NCI-H2227 treated with DMSO at 0.1 percent for 48 hours (cell line): ENCODE data around the gene AP2A1.

Experiments used
- DNase-seq: peaks from one replicate; lab custom pipeline; 2025; lab: John Stamatoyannopoulos, UW

AP2A1 gene

DNA sequence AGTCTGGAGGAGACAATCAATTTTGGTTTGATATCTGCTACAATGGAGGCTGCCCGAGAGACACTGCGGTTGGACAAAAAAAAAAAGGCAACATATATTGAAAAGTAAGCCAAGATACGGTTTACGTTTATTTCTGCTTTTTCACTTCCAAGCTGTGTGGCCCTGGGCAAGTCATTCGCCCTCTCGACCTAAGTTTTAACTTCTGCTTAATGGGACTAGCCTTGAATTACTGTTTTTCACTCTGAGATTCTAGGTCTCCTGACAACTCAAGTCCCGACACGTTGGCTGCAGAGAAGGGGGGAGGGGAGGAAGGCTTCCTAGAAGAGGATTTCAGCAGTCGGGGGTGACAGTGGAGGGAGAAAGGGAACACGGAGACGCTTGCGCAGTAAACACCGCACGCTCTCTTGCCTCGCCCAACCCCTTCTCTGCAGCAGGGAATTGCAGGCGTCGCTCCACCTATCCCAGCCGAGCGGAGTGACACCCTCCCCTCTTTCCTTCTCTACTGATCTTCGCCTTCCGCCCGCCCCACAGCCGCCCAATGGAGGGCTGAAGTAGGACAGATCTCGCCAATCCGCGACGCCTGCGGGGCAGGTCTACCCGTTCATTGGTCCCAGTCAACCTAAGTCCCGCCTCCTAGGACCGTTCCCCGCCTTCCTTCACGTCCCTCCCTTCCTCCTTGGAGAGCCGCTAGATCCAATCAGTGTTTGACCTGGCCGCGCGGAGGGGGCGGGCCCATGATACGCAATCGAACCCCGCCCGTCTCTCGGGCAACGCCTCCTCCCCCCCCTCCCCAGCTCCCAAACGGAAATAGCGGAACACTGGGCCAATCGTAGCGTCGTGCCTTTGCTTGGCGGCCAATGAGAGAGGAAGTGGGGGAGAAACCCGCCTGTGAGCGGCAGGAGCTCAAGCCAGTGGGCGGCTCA lies 533 bp upstream of the AP2A1 start:
- DNase-seq: peak; percentile 100

DNA sequence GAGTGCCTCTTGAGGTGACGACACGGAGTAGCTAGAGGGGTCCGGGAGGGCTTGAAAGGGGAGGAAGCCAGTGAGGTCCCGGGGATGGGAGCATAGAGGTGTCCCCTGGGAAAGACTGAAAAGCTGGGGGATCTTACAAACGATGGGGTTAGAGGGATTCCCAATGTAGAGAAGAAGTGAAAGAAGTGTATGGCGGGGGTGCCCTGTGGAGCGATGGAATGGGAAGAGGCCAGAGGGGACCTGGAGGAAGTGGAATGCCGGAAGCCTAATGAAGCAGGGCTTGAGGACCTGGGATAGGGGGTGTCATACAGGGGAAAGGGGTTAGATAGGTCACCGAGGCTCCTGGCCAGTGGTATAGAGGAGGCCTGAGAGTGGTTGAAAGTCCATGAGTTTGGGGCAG lies 580 bp downstream of the AP2A1 start:
- DNase-seq: no peak

DNA sequence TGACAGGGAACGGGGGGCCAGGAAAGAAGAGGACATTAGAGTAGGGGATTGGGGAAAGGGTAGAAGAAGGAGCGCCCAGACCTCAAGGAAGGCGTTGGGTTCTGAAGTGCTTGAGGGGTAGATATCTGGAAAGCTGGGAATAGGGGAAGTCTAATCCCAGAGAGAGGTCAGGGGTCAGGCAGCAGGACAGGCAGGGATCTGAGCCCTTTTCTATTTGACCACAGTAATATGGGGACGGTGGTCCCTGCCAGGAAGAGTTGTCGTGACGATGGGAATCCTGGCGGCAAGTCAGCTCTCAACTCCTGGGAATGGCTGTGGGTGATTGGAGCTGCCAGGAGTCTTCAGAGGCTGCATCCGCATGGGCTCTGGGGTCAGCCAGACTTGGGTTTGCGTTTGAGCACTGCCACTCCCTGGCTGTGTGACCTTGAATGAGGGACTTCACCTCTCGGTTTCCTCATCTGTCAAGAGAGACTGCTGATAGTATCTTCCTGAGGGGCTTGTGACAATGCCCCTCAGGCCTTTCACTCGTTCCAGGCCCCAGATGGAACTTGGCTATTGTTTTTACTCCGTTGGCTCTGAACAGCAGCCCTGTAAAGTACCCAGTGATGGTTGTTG lies 1.3 kb downstream of the AP2A1 start:
- DNase-seq: no peak

DNA sequence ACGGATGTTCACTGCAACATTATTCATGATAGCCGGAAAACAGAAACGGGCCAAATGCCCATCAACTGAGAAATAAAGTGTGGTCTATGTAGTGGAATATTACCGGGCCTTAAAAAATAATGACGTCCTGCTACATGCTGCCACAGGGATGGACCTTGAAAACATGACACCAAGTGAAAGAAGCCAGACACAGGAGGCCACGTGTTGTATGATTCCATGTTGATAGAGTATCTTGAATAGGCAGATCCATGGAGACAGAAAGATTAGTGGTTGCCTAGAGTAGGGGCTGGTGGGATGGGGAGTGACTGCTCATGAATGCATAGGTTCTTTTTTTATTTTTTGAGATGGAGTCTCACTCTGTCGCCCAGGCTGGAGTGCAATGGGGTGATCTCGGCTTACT lies 3.7 kb downstream of the AP2A1 start:
- no peak for DNase-seq

DNA sequence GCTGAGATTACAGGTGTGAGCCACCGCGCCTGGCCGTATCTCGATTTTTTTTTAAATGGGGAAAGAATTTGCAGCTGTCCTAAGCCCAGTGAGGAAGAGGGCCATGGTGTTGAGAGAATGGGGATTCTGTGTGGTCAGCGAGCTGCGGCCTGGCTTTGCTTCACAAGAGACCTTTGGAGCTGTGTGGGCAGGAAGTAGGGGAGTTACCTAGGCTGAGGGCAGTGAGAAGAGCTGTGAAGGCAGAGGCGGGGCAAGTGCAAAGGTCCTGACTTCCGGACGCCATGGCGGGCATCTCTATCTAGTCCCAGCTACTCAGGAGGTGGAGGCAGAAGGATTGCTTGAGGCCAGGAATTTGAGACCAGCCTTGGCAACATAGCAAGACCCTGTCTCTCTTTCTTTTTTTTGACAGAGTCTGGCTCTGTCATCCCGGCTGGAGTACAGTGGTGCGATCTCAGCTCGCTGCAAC lies 4.9 kb downstream of the AP2A1 start:
- DNase-seq: no peak

DNA sequence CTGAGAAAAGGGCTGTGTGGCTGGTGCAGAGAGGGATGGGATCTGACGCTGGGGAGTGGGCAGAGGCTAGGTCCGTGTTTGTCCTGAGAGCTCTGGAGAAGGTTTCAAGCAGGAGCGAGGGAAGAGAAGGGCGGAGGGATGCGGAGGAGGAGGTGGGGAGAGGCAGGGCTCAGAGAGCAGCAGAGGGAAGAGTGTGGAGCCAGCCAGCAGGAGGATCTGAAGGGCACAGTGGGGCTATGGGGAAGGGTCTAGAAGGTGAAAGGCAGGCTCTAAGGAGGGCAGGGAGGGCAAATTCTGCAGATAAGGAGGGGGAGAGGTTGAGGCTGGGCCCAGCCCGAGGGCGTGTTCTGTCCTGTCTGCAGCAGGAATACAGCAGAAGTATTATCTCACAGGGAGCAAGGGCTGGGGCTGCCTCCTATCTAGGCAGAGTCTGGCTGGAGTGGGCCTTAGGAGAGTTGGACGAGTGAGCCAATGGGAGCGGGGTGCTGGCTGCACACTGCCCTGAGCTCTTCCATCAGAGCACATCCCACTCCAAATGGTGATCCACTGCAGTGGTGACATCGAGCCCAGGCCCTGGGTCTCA lies 6.1 kb downstream of the AP2A1 start:
- DNase-seq: no peak

DNA sequence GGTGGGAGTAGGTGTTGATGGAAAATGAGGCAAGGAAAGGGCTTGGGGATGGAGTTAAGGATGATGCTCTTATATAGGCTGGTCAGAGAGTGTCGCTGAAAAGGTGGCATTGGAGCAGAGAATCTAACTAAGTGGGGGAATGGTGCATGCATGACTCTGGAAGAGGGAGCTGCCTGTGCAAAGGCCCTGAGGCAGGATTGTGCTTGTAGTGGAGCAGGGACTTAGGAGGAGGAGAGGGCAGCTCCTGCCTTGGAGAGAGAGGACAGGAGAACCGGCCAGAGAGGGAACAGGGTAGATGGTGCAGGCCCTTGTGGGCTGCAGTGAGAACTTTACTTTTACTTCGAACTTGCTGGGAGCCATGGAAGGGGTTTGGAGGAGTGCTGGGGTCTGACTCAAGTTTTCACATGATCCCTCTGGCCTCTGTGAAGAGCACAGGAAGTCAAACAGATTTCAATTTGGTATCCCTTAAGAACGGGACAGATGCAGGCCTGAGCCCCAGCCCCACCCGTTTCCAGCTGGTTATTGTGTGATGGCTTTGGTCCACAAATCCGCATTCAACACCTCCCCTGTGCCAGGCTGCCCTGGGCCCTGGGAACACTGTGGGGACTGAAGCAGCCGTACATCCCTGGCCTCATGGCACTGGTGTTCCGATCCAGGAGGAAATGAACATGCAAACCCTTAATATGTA lies 7.0 kb downstream of the AP2A1 start:
- no peak for DNase-seq

DNA sequence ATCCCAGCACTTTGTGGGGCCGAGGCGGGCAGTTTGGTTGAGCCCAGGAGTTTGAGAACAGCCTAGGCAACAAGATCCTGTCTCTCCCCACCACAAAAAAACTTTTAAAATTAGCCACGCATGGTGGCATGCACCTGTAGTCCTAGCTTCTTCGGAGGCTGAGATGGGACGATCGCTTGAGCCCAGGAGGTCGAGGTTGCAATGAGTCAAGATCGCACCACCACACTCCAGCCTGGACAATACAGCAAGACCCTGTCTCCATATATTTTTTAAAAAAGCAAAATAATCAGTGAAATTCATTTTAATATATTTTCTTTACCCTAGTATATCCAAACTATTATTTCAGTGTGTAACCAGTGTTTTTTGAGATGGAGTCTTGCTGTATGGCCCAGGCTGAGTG lies 8.2 kb downstream of the AP2A1 start:
- DNase-seq: no peak

DNA sequence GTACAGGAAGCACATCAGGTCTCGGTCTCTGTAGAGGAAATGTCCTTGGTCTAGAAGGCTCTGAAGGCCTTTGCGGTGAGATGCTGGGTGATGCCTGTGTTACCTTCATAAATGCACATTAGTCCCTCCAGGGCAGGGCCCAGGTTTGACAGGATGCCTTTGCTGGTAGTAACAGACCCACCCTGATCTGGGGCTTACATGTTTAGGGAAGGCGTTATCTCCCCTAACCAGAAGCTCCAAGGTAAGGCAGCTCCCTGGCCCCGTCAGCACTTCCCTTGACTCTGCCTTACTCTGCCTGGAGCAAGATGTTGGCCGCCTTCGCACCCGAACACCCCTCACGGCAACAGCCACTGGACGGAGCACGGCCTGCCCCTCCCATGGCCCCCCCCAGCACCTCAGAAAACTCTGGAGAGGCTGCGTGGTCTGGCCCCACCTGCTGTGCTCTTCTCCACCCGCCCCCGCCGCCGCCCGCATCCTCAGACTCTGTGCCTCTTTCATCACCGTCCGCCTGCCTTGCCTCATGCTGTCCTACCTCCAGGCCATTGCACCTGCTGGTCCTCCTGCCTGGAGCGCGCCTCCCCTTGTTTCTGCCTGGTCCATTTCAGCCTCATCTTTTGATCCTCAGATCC lies 9.1 kb downstream of the AP2A1 start:
- no peak for DNase-seq

DNA sequence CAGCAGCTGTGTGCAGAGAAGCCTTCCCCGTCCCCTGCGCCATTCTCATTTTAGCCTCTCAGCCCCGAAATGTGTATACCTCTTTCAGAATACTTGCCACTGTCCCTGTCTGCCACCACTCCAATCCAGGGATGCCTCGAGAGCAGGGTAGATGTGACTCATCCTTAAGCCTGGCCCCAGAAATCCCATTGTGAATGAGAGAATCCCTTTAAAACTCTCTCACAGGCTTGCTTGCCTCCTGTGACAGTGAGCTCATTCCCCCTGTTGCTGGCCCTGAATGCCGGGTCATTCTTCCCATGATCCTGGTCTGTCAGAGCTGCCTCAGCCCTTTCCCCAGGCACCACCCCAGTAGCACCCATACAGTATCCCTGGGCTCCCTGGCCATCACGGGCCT lies 9.6 kb downstream of the AP2A1 start:
- no peak for DNase-seq

DNA sequence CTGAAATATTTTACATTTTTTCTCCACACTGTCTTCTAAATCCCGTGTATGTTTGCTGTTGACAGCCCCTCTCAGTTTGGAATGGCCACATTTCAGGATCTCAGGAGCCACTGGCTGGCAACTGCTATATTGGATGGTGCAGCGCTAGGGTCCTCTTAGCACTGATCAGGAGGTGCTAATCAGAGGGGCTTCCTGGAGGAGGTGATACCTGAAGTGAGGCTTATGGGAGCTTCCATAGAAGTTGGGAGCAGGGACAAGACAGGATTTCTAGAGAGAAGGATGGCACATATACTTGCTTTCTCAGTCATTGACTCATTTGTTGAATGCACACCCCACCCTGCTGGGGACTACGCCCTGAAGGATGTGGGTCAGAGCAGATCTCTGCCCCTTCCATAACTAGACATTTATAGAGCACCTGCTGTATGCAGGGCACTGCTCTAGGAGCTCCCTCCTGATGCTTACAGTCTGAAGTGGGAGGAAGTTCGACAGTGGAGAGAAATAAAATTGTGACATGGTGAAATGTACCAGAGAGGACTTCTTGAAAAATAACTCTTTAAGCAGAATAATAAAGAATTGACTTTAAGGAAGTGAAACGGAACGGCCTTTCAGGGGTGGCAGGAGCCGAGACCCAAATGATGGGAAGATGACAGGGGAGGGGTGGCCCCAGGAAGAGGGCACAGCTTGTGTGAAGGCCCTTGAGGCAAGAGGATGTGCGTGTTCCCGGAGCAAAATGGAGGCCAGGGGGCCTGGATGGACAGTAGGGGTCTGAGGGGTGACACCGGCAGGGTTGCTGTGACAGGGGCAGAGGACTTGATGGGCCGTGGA lies 13.1 kb downstream of the AP2A1 start:
- no peak for DNase-seq

DNA sequence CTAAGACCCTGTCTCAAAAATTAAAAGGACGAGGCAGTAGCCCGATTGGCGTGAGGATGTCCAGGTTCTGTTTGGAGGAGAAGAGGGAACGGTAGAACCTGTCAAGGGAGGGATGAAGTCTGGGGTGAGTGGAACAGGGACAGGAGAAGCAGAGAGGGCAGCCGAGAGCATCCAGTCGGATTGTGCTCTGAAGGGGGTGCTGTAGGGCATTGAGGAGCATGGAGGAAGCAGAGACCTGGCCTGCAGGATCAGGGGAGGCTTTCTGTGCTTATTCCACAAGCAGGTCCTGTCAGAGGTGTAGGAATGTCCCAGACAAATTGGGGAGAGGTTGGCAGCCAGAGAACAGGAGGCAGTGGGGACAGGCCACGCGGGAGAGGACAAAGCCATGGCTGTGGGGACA lies 14.1 kb downstream of the AP2A1 start:
- no peak for DNase-seq

DNA sequence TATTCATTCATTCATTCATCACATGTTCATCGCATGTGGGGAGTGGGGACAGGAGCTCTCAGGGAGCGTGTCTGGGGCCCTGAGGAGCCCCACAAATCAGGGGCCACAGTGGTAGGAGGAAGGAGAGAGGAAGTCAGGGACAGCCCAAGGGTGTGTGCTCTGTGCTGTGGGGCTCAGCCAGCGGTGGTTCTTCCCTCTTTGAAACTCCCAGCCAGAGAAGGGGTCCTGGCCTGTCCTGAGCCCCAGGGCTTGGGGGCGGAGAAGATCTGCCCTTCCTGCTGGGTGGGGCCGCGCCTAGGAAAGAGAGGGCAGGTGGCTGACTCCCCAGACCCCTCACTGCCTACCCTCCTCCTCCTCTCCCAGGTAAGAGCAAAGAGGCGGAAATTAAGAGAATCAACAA lies 14.6 kb downstream of the AP2A1 start:
- no peak for DNase-seq

DNA sequence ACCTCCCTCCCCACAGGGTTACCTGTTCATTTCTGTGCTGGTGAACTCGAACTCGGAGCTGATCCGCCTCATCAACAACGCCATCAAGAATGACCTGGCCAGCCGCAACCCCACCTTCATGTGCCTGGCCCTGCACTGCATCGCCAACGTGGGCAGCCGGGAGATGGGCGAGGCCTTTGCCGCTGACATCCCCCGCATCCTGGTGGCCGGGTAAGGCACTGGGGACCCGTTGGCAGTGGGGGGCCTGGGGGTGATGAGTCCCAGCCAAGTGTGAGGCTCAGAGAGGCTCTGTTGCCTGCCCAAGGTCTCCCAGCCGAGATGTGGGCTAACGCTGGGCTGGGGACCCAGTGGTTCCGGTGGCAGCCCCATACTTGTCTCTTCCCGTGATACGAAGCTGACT lies 15.7 kb downstream of the AP2A1 start:
- no peak for DNase-seq

DNA sequence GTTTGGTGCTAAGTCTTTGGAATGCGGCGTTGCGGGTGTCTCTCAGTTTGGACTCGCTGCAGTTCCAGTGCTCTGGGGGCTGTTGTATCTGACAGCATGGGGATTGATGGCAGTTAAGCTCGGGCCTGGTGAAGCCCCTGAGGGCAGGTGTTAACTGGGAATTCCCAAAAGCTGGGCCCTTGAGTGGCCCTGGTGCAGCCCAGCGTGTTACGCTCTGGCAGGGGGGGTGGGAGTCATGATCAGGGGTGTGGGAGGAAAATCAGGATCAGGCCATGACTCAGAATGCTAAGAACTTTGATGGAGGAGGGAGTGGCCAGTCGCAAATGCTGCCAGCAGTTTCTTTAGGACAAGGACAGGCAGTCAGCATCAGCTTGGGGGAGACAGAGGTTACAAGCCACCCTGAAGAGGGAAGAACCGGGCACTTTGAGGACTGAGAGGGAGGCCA lies 19.6 kb downstream of the AP2A1 start:
- no peak for DNase-seq

DNA sequence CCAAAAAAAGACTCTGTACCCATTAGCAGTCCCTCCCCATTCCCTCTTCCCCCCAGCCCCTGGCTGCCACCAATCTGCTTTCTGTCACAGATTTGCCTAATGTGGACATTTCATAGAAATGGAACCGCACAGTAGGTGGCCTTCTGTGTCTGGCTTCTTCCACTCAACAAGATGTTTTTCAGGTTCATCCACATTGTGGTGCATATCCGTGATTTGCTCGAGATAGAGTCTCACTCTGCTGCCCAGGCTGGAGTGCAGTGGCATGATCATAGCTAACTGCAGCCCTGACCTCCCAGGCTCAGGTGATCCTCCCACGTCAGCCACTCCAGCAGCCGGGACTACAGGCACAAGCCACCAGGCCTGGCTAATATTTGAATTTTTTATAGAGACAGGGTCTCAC lies 20.9 kb downstream of the AP2A1 start:
- no peak for DNase-seq

DNA sequence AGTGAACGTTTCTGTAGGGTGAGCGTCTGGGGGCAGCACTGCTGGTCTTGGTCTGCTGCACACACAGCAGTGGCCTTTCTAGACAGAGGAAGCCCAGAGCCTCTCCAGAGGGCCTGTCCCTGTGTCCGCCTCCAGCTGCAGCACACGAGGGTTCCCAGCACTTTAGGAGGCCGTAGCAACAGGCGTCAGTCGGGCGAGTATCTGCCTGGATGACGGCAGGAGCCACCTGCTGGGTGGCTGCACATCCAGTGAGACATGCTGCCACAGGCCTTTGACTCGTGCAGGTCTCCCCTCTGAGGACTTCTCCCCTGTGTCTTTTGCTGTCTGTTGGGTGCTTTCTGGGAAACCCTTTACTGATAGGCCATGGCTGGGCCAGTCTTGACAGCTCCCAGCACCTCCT lies 22.1 kb downstream of the AP2A1 start:
- no peak for DNase-seq

DNA sequence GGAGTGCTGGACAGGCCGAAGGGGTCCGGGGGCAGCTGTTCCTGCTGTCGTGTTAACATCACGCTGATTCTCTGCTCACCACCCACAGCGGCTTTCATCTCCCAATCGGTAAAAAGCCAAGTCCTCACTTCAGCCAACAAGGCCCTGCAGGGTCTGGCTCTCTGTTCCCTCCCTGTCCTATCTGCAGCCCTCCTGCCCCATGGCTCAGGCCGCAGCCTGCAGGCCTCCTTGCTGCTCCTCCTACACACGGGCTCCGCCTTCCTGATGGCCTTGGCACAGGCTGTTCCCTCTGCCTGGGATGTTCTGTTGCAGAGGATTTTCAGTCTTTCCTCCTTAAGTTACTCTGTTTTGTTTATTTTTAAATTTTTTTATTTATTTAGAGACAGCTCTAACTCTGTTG lies 24.1 kb downstream of the AP2A1 start:
- no peak for DNase-seq

DNA sequence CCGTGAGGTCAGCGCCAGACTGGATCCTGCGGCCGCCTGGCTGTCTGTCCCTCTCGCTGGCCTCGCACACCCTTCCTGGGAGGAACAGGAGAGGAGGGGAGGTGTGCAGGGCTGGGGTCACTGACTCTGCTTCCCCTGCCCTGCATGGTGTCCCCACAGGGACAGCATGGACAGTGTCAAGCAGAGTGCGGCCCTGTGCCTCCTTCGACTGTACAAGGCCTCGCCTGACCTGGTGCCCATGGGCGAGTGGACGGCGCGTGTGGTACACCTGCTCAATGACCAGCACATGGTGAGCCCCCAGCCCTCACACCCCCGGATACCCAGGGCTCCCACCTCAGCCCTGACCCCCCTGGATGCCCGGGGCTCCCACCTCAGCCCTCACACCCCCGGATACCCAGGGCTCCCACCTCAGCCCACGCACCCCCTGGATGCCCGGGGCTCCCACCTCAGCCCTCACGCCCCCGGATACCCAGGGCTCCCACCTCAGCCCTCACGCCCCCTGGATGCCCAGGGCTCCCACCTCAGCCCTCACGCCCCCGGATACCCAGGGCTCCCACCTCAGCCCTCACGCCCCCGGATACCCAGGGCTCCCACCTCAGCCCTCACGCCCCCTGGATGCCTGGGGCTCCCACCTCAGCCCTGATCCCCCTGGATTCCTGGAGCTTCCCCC lies 25.1 kb downstream of the AP2A1 start:
- DNase-seq: no peak

DNA sequence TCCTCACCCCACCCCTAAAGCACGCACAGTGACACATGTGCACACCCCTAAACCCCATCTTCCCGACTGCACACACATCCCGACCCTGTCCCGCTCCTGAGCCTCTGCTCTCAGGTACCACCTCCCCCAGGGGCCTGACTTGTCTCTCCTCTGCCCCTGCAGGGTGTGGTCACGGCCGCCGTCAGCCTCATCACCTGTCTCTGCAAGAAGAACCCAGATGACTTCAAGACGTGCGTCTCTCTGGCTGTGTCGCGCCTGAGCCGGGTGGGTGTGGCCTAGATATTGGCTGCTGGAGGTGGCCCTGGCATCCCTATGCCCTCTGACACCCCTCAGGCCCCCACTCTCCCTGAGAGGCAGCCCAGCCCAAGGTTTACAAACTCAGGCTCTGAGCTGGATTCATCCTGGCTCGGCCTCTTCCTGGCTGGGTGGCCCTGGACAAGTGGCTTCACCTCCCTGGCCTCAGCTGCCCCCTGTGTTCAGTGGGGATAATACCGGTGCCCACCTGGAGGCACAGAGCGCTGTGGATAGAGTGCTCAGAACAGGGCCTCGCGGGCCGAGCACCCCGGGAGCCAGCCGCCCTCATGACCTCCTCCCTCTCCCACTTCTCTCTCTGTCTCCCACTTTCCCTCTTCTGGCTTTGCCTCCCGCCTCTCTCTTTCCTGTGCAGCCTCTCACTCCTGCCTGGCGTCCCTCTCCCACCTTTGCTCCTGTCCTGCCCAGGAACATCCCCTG lies 26.2 kb downstream of the AP2A1 start:
- DNase-seq: no peak
